GM18951 (cell line): ENCODE data around the gene MESD.

Experiments
- POLR2A ChIP-seq: IDR thresholded peaks from 4 replicates; pipeline ENCODE4 v1.6.1; 2011; ENCODE audit warnings: mild to moderate bottlenecking; ENCODE audit not compliant: insufficient read length, insufficient read depth; ENCODE audit errors: extremely low read depth
- in situ Hi-C: fragments of 300-500 bp; cut with MboI; formaldehyde crosslinking; loops from one replicate; pipeline ENCODE4 v1.12.0; 2022; ENCODE audit warnings: low sequenced_read_pairs, mixed read lengths, inconsistent platforms; ENCODE audit not compliant: unreplicated experiment

Gene MESD

DNA sequence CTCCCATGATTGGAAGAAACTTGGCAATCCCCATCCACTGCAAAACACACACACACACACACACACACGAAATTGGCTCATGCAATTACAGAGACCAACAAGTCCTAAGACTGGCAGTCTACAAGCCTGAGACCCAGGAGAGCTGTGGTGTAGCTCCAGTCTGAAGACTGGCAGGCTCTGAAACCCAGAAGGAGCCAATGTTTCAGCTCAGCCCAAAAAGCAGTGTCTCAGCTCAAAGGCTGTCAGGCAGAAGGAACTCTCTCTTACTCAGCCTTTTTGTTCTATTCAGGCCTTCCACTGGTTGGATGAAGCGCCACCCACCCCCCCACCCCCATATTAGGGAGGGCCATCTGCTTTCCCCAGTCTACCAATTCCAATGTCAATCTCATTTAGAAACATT is 32.1 kb downstream of the MESD start:
- in situ Hi-C loops: loop anchor here (25.0 kb wide), 1 partner anchor 170 kb away; the partner anchor contains the start of gene CEMIP
- no peak for TF ChIP-seq POLR2A

GRCh38 chr15:80955571-80956452 is 33.8 kb downstream of the MESD start:
- in situ Hi-C loops: loop anchor here (25.0 kb wide), 1 partner anchor 169 kb away; the partner anchor contains the start of gene CEMIP

DNA sequence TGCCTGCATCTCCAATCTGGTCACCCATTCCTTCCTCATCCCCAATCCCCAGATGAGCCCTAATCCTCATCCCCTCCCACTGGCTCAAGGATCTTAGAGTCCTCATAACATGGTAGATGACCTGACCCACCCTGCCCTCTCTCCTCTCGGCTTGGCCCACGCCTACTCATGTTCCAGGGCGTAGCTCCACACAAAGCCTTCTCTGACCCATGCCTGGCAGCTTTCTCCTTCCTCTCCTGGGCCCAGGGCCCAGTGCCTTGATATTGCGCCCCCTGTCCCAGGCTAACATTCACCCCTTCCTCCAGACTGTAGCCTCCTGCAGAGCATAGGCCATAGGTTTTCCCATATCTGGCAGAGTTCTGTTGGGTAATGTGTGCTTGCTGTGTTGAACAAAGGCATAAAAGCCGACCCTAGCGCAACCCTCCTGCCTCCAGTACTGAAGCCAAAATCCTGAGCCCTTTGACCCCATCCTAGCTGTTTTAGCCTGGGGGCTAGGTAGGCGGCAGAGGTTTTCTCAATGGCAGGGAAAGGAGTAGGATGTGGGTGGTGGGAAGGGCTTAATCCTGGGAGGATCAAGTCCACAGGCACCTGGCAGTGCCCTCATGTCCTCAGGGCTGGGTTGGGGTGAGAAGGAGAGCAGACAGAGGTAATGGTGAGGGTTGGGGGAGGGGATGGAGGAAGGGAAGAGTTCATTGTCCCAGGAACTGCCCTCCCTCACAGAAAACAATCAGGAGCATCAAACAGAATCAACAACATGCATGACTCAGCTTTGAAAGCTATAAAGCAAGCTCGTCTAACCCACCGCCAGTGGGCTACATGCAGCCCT is 35.5 kb downstream of the MESD start:
- TF ChIP-seq POLR2A: no peak
- in situ Hi-C loops: loop anchor here (25.0 kb wide), 1 partner anchor 167 kb away; the partner anchor contains the start of gene CEMIP

GRCh38 chr15:80953001-80953952 is 36.3 kb downstream of the MESD start:
- TF ChIP-seq POLR2A: no peak
- in situ Hi-C loops: loop anchor here (25.0 kb wide), 1 partner anchor 166 kb away; the partner anchor contains the start of gene CEMIP

DNA sequence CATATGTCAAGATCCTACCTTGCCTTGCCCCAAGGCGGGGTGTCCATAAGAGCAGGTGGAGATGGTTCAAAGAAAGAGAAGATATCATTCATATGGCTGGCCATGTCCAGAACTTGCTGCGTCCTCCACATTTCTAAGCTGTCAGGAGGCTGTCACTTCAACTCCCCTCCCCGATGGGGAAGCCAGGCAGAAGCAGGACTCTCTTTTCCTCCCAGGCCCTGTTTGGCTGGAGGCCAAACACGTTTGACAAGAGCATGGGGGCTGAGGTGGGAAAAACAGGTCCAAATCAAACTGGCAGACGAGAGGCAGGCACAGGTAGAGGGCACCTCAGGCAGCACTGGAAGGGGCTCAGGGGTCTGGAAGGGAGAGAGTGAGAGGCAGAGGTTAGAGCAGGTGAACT is 37.7 kb downstream of the MESD start:
- in situ Hi-C loops: loop anchor here (25.0 kb wide), 1 partner anchor 165 kb away; the partner anchor contains the start of gene CEMIP
- no peak for TF ChIP-seq POLR2A

GRCh38 chr15:80950291-80951078 is 39.1 kb downstream of the MESD start:
- in situ Hi-C loops: loop anchor here (25.0 kb wide), 1 partner anchor 163 kb away; the partner anchor contains the start of gene CEMIP
- TF ChIP-seq POLR2A: no peak

DNA sequence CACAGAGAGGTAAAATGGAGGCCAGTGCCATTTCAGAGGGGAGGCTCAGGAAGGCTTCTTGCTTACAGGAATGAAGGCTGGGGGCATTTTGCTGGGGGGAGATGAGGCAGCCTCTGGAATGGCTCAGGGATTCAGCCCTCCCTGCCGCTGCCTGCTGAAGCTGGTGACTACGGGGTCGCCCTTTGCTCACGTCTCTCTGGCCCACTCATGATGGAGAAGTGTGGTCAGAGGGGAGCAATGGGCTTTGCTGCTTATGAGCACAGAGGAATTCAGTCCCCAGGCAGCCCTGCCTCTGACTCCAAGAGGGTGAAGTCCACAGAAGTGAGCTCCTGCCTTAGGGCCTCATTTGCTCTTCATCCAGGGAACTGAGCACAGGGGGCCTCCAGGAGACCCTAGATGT is 39.9 kb downstream of the MESD start:
- TF ChIP-seq POLR2A: no peak
- in situ Hi-C loops: loop anchor here (25.0 kb wide), 1 partner anchor 162 kb away; the partner anchor contains the start of gene CEMIP

DNA sequence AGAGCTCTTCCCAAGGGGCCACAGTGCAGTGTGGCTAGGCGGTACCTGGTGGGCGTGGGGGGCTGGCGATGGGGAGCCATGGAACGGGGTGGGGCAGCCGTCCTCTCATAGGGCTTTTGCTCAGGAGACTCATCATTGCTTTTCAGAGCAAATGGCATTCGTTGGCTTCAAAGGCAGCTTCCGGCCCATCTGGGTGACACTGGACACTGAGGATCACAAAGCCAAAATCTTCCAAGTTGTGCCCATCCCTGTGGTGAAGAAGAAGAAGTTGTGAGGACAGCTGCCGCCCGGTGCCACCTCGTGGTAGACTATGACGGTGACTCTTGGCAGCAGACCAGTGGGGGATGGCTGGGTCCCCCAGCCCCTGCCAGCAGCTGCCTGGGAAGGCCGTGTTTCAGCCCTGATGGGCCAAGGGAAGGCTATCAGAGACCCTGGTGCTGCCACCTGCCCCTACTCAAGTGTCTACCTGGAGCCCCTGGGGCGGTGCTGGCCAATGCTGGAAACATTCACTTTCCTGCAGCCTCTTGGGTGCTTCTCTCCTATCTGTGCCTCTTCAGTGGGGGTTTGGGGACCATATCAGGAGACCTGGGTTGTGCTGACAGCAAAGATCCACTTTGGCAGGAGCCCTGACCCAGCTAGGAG is 40.8 kb downstream of the MESD start:
- in situ Hi-C loops: no loop called here

GRCh38 chr15:80946576-80946975 is 43.0 kb downstream of the MESD start:
- no peak for TF ChIP-seq POLR2A
- in situ Hi-C loops: no loop called here

More for the DNA sequence above, 40.8 kb downstream of the MESD start:
- TF ChIP-seq POLR2A: no peak

DNA sequence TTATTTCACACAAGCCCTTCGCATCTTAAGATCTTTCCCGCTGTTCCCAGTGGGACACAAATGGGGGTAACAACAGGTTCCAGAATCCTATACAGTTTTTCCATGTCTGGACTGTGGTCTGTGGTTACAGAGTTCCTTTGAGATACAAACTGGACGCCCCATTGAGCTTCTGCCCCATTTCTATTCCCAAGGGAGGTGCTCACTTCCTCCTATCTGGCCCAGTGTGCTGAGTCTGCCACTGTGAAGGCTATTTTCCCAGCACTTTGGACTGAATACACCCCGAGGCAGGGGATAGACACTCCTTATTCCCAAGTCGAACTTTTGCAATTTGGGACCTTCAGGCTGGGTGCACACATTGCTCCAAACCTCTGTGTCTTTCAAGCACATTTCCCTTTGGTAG is 44.0 kb downstream of the MESD start:
- in situ Hi-C loops: no loop called here
- TF ChIP-seq POLR2A: no peak

DNA sequence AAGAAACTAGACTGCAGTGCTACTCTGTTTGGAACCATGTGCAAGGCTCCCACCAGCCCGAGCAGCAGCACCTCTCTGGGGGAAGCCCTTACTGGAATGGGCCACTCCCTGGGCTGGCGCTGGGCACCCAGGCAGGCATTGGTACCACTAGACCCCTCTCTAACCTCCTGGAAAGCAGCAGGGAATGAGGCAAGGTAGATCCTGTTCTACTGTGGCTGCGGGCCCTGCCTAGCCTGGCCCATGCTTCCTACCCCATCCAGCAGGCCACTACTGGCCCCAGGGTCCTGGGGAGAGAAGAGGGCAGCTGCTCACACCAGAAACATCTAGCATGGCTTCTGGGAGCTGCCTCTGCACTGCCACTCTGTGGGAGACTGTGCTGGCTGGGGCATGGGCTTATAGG is 44.8 kb downstream of the MESD start:
- in situ Hi-C loops: no loop called here

More for the DNA sequence above, 44.8 kb downstream of the MESD start:
- no peak for TF ChIP-seq POLR2A
